Midbrain (tissue), 1 donor: ENCODE data around the gene ABHD8.
A peak's percentile ranks its signal among the peaks of the same experiment; 100 is the strongest.
"Not testable (repeated sequence)": the region's sequence is repeated elsewhere in the genome, so short reads cannot be mapped to it uniquely, and the experiment has no call there.

ENCODE experiments used
- DNase-seq: peaks from one replicate; lab custom pipeline; 2025; lab: John Stamatoyannopoulos, UW

ABHD8 gene

GRCh38 chr19:17296976-17297375 lies 6.2 kb downstream of the ABHD8 start:
- DNase-seq: no peak

GRCh38 chr19:17296273-17296672 lies 7.0 kb downstream of the ABHD8 start:
- no peak for DNase-seq

- DNase-seq: not testable (repeated sequence)
These were observed 7.7 kb downstream of the ABHD8 start for GRCh38 chr19:17295551-17295950.

- DNase-seq: no peak
These were observed 9.0 kb downstream of the ABHD8 start for GRCh38 chr19:17294051-17294891.

- no peak for DNase-seq
These were observed 9.6 kb downstream of the ABHD8 start for GRCh38 chr19:17293605-17294004.

GRCh38 chr19:17292301-17293074 lies 10.7 kb downstream of the ABHD8 start:
- DNase-seq: peak; percentile 16

GRCh38 chr19:17289489-17289888 lies 13.7 kb downstream of the ABHD8 start:
- DNase-seq: peak; percentile 8

- no peak for DNase-seq
These were observed 16.5 kb downstream of the ABHD8 start for GRCh38 chr19:17286752-17287151.

GRCh38 chr19:17286263-17286662 lies 17.0 kb downstream of the ABHD8 start:
- no peak for DNase-seq

- DNase-seq: no peak
These were observed 17.6 kb downstream of the ABHD8 start for GRCh38 chr19:17285415-17286135.

GRCh38 chr19:17283504-17283996 lies 19.7 kb downstream of the ABHD8 start:
- DNase-seq: no peak

- DNase-seq: peak; percentile 69
These were observed 20.6 kb downstream of the ABHD8 start for GRCh38 chr19:17282488-17283125.

- DNase-seq: no peak
These were observed 21.6 kb downstream of the ABHD8 start, which contains the start of gene ANKLE1 for GRCh38 chr19:17281391-17282304. Gene ANKLE1 (plus strand): TSS chr19:17281901. CDS start chr19:17281921, 20 bp downstream.

- no peak for DNase-seq
These were observed 23.8 kb downstream of the ABHD8 start for GRCh38 chr19:17279436-17279835.

GRCh38 chr19:17275441-17276175 lies 27.6 kb downstream of the ABHD8 start:
- DNase-seq: no peak

- not testable (repeated sequence) for DNase-seq
These were observed 28.3 kb downstream of the ABHD8 start for GRCh38 chr19:17274892-17275291.

- no peak for DNase-seq
These were observed 34.5 kb downstream of the ABHD8 start for GRCh38 chr19:17268754-17269153.

- peak; percentile 98 for DNase-seq
These were observed 36.0 kb downstream of the ABHD8 start, which contains the start of gene BABAM1 for GRCh38 chr19:17266975-17267788. Gene BABAM1 (plus strand): TSS chr19:17267443. CDS start chr19:17268807, 1,364 bp downstream.

GRCh38 chr19:17266589-17266974 lies 36.6 kb downstream of the ABHD8 start:
- DNase-seq: no peak
